Measurements from ENCODE around the gene PITRM1. TPM values are rescaled to one million over a fixed set of nuclear protein-coding genes. Genes with fewer than 3 reads are reported as not detected.

Gene PITRM1
- total RNA-seq, 2 donors from 2014 or later, result 43.7 to 52.3 TPM

GRCh38 chr10:3137958-3138726 lies 34.4 kb downstream of the PITRM1 start:
- Histone ChIP-seq H3K36me3 (peaks cover 9% of the 10 kb centered on the region), H3K9me3 (no peaks in the 10 kb centered on the region), H3K4me3 (no peak overlapping the region), H3K9ac (ENCODE audit: low read depth in 2 of 2, low read length in 2 of 2) (no peak overlapping the region), H3K27me3 (no peaks in the 10 kb centered on the region), H3K4me1 (no peaks in the 10 kb centered on the region), H3K27ac (no peak overlapping the region)
- DNase-seq, result no peak
- no peak for TF ChIP-seq CTCF (IDR thresholded peaks at IDR 0.05)
- intact Hi-C loops (cut with DNase I), result no loop called here

- intact Hi-C loops (cut with DNase I), result no loop called here
- peaks cover 9% of the 10 kb centered on the region for H3K36me3 ChIP-seq
- H3K27me3 ChIP-seq, result no peaks in the 10 kb centered on the region
These were observed 35.6 kb downstream of the PITRM1 start for GRCh38 chr10:3136763-3137611.

DNA sequence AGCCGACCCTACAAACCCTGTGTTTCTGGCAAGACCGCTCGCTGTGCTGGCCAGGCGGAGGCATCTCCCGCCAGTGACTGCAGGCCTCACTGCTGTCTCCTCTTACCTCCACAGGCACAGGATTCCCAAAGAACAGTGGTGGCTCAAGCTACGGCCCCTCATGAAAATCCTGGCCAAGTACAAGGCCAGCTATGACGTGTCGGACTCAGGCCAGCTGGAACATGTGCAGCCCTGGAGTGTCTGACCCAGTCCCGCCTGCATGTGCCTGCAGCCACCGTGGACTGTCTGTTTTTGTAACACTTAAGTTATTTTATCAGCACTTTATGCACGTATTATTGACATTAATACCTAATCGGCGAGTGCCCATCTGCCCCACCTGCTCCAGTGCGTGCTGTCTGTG lies 36.2 kb downstream of the PITRM1 start:
- peaks cover 9% of the 10 kb centered on the region for H3K36me3 ChIP-seq
- no peak for TF ChIP-seq CTCF (IDR thresholded peaks at IDR 0.05)
- no peaks in the 10 kb centered on the region for H3K4me1 ChIP-seq
- no peak for DNase-seq
- intact Hi-C loops (cut with DNase I), result no loop called here
- H3K9ac ChIP-seq (ENCODE audit: low read depth in 2 of 2, low read length in 2 of 2), result no peak overlapping the region
- no peak overlapping the region for H3K27ac ChIP-seq
- H3K27me3 ChIP-seq, result no peaks in the 10 kb centered on the region
- H3K9me3 ChIP-seq, result no peaks in the 10 kb centered on the region
- H3K4me3 ChIP-seq, result no peak overlapping the region

More at GRCh38 chr10:3136763-3137611, 35.6 kb downstream of the PITRM1 start:
- Histone ChIP-seq H3K4me1 (no peaks in the 10 kb centered on the region), H3K9ac (ENCODE audit: low read depth in 2 of 2, low read length in 2 of 2) (no peak overlapping the region), H3K27ac (no peak overlapping the region), H3K9me3 (no peaks in the 10 kb centered on the region), H3K4me3 (no peak overlapping the region)
- TF ChIP-seq CTCF (IDR thresholded peaks at IDR 0.05), result no peak
- DNase-seq, result peak; percentile 47

GRCh38 chr10:3135006-3135405 lies 37.6 kb downstream of the PITRM1 start:
- Histone ChIP-seq H3K4me1 (no peaks in the 10 kb centered on the region), H3K9ac (ENCODE audit: low read depth in 2 of 2, low read length in 2 of 2) (no peak overlapping the region), H3K27ac (no peak overlapping the region), H3K4me3 (no peak overlapping the region), H3K9me3 (no peaks in the 10 kb centered on the region), H3K27me3 (no peaks in the 10 kb centered on the region), H3K36me3 (peaks cover 9% of the 10 kb centered on the region)
- intact Hi-C loops (cut with DNase I), result no loop called here
- no peak for TF ChIP-seq CTCF (IDR thresholded peaks at IDR 0.05)
- no peak for DNase-seq

DNA sequence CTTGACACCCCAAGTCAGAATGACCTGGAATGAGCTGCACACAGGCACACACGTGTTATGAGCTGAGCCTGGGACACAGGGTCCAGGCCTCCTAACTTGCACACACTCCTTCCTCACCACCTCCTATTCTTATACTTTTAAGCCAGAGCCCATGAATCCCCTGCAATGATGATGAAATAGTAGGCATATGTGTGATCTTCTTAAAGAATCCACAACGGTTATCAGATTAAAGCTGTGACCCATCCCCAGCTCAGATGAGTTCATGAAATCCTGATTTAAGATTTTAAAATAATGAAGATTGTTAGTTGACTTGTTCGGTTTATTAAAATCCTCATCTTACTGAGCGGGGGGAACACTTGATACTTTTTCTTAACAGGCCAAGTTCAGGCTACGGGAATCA lies 38.6 kb downstream of the PITRM1 start:
- peaks cover 9% of the 10 kb centered on the region for H3K36me3 ChIP-seq
- no peak overlapping the region for H3K4me3 ChIP-seq
- no peaks in the 10 kb centered on the region for H3K27me3 ChIP-seq
- no peaks in the 10 kb centered on the region for H3K9me3 ChIP-seq
- H3K4me1 ChIP-seq, result no peaks in the 10 kb centered on the region
- H3K9ac ChIP-seq (ENCODE audit: low read depth in 2 of 2, low read length in 2 of 2), result no peak overlapping the region
- intact Hi-C loops (cut with DNase I), result no loop called here
- TF ChIP-seq CTCF (IDR thresholded peaks at IDR 0.05), result no peak
- H3K27ac ChIP-seq, result no peak overlapping the region
- no peak for DNase-seq
